GM19397 (cell line): ENCODE results near the gene GALNT18.

Experiments
- ATAC-seq: cut with Tn5 transposase; IDR thresholded peaks from one replicate; pipeline ENCODE4 v1.9.1; 2021; ENCODE audit warnings: mild to moderate bottlenecking, moderate library complexity; ENCODE audit not compliant: unreplicated experiment

GALNT18 gene

GRCh38 chr11:11247086-11247485 is 374.7 kb downstream of the GALNT18 start:
- ATAC-seq, result no peak

GRCh38 chr11:11246166-11246565 is 375.6 kb downstream of the GALNT18 start:
- no peak for ATAC-seq

- ATAC-seq, result no peak
Measured at GRCh38 chr11:11245453-11245852, 376.4 kb downstream of the GALNT18 start.

DNA sequence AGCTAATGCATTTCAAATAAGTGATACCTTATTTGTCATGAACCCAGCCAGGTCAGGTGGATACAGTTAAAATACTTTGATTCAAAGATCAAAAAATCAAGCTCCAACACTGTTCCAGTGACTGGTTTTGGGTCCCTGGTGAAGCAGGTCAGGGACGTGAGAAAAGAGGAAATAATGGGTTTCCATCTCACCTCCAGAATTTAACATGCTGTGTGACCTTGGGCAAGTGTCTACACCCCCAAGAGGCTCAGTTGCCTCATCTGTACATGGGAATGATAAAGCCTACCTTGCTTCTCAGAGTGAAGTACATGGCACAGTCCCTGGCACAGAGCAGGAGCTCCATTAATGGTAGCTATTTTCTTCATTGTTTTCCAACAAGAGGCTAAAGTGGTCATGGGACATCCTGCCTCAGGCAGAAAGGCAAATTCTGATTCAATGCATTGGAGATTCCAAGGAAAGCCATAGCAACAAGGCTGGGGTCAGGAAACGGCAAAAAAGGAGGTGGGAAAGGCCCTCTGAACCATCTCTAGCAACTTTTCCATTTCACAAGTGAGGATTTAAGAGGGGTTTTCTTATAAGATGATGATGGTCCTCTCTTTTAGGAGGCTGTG is 377.2 kb downstream of the GALNT18 start:
- no peak for ATAC-seq

GRCh38 chr11:11243590-11244469 is 378.0 kb downstream of the GALNT18 start:
- no peak for ATAC-seq

DNA sequence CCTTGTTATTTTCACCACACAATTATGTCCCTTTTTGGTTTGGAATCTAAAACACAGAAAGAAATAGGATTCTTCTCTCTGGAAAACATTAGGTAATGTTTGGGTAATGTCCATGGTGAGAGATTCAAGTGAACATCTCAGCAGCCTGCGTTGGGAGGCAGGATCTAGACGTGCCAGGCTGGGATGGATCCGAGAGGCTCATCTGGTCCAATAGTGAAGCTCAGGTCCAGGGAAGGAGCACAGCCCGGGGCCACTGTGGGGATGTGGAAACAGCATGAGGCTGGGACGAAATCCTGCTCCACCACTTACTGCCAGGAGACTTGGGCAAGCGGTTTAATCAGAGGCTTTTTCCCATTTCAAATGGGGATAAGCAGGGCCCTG is 378.6 kb downstream of the GALNT18 start:
- ATAC-seq, result no peak

GRCh38 chr11:11241284-11241683 is 380.5 kb downstream of the GALNT18 start:
- ATAC-seq, result no peak

GRCh38 chr11:11239959-11240358 is 381.8 kb downstream of the GALNT18 start:
- no peak for ATAC-seq

DNA sequence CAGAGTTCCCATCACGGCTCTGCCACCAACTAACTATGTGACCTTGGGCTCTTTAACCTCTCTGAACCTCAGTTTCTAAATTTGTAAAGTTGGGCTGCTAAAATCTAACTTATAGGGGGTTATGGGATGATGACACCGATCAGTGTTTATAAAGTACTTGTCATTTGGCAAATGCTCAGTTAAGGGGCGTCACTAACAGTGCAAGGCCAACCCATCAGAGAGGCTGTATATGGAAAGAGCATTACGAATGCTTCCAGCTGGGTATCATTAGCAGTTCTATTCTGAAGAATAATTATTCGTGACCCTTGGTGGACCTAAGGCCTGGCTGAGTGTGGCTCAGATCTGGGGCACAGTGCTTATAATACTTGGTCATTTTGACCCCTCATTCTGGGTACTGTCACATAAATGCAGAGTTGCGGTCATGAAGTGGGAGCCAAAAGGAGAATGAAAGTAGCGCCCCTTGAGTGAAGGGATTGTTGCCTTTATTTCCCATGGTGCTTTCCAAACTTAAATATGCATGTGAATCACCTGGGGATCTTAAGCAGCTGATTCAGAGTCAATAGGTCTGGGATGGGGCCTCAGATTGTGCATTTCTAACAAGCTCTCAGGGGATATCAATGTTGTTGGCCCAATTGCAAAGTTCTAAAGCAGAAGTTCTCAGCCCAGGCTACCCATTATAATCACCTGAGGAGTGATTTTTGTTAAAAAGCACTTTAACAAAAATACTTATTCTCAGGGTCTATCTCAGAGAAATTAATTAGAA is 384.6 kb downstream of the GALNT18 start:
- no peak for ATAC-seq

- no peak for ATAC-seq
Measured at GRCh38 chr11:11236498-11237059, 385.2 kb downstream of the GALNT18 start.

GRCh38 chr11:11231763-11232162 is 390.0 kb downstream of the GALNT18 start:
- ATAC-seq, result no peak

GRCh38 chr11:11230802-11231562 is 390.8 kb downstream of the GALNT18 start:
- ATAC-seq, result no peak

GRCh38 chr11:11230087-11230486 is 391.7 kb downstream of the GALNT18 start:
- ATAC-seq, result no peak

- no peak for ATAC-seq
Measured at GRCh38 chr11:11229647-11230046, 392.2 kb downstream of the GALNT18 start.

DNA sequence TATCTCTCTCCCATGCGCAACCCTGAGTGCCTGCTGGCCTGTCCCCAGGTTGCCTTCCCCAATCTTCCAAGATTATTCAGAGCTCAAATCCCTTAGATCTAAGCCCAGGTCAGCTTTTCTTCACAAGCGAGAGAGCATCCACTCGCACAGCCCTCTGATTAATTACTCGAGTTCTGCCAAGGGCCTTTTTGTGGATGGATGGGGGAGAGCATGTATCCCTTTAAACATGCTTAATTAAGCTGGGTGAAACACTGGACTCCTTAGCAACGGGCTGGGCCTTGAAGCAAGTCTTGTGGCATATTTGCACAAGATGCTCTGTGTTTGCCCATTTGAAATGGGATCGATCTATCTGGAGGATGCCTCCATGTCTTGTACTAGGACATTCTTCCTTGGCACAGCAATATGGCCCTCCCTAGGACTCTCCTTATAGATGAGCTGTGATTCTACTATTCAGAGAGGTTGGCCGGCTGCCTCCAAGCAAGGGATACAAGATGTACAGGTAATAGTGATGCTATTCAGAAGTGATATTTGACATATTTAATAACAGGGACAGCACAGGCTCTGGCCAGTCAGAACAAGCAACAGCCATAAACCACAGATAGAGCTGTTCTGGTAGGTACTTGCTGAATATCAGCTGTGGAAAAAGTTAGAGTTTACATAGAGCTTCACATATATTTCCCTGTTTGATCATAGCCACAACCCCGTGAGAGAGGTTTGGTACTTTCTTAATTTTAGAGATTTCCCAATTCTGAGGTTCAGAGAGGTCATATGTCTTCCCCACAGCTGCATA is 394.3 kb downstream of the GALNT18 start:
- no peak for ATAC-seq
